GM21526 (cell line): ENCODE results near the gene GALE.

Experiments
- ATAC-seq: cut with Tn5 transposase; IDR thresholded peaks from one replicate; pipeline ENCODE4 v1.9.1; 2021; ENCODE audit warnings: moderate library complexity; ENCODE audit not compliant: unreplicated experiment, low FRiP score

Gene GALE

GRCh38 chr1:23759277-23759676, 41.3 kb downstream of the GALE start:
- no peak for ATAC-seq

- ATAC-seq = no peak
These were observed 42.7 kb downstream of the GALE start for GRCh38 chr1:23757812-23758211.

GRCh38 chr1:23756676-23757075, 43.9 kb downstream of the GALE start:
- ATAC-seq = no peak

- no peak for ATAC-seq
These were observed 47.6 kb downstream of the GALE start for GRCh38 chr1:23752909-23753308.

- ATAC-seq = no peak
These were observed 48.7 kb downstream of the GALE start for GRCh38 chr1:23751815-23752200.

GRCh38 chr1:23751050-23751814, 49.3 kb downstream of the GALE start:
- no peak for ATAC-seq

- no peak for ATAC-seq
These were observed 52.5 kb downstream of the GALE start for GRCh38 chr1:23748016-23748415.
